Pancreas (tissue), 10 donors: ENCODE data around the gene EMX1. TPM values are rescaled to one million over a fixed set of nuclear protein-coding genes. Genes with fewer than 3 reads are reported as not detected.

Experiments used
- ATAC-seq, 4 donors: fragments of 200-7000 bp; cut with Tn5 transposase; one replicate each; pipeline versions ENCODE4 v1.8.0 to v1.9.1; 2020; ENCODE audit warnings: mild to moderate bottlenecking in 4 of 4, moderate library complexity in 4 of 4
- DNase-seq, 6 donors: peaks; one replicate each; pipeline ENCODE4 v3.0.0-alpha.2; 2020
- FAIRE-seq: peaks from 2 replicates; lab custom pipeline; 2012; peaks lifted over from hg19 to GRCh38; lab: Jason Lieb, UNC
- H3K27ac ChIP-seq, 4 donors: fragments of 200-600 bp; sonication (generic); 1 replicate in 3 of 4; 2 replicates in 1 of 4; pipeline versions ENCODE4 v1.5.0 to v1.8.0; 2020
- H3K27me3 ChIP-seq, 4 donors: fragments of 200-600 bp; one replicate each; pipeline ENCODE4 v1.8.0; 2021
- H3K36me3 ChIP-seq, 3 donors: fragments of 200-600 bp; sonication (generic) in 1 of 3; one replicate each; pipeline versions ENCODE4 v1.5.0 to v1.8.0; 2020 to 2021
- H3K4me1 ChIP-seq, 3 donors: fragments of 200-600 bp; one replicate each; pipeline ENCODE4 v1.8.0; 2021
- H3K4me3 ChIP-seq, 4 donors: fragments of 200-600 bp; sonication (generic) in 2 of 4; one replicate each; pipeline versions ENCODE4 v1.5.0 to v1.8.0; 2020 to 2021
- H3K9me3 ChIP-seq, 4 donors: fragments of 200-600 bp; one replicate each; pipeline ENCODE4 v1.8.0; 2021
- WGBS, 2 donors: extraction: QIAGEN DNeasy Blood & Tissue Kit; methylation state at CpG; one replicate each; pipeline ENCODE4 v1.1.7; 2013; 5-methylcytosine and 5-hydroxymethylcytosine counted together
- intact Hi-C, 3 donors: fragments of 100-400 bp; cut with DNase I; formaldehyde crosslinking; loops; one replicate each; pipeline versions ENCODE4 v1.11.1 to v1.14.2; 2022
- polyA plus RNA-seq, 2 donors: library from polyadenylated mRNA; stranded (reverse); fragments of 200-250 nt; gene quantifications; one replicate each; pipeline ENCODE4 v1.2.3, GENCODE V29; 2013
- total RNA-seq, 6 donors: library from RNA; stranded (reverse); fragmentation: NEBNext Ultra II Directional in 4 of 6; extraction: Animal tissue kit (Norgen Biotek cat#: 25700) in 4 of 6; gene quantifications; one replicate each; pipeline versions ENCODE4 v1.2.1 to v1.2.4, GENCODE V29; 2021 to 2023
- TF ChIP-seq, protein P1 (sequence below), 4 donors: fragments of 200-600 bp; sonication (generic) in 3 of 4; IDR thresholded peaks; one replicate each; pipeline versions ENCODE4 v1.5.0 to v1.8.0; 2021; ENCODE audit warnings: antibody characterized with exemption in 4 of 4
- donor health status: healthy with polysubstance abuse.
- donor health status: DM: no; HTN: no; CAD: no; lungs with moderate emphysema.
- donor health status: DM: no; HTN: no; CAD: no.
- donor health status: control.
- donor health status: control.
- donor health status: Bipolar disorder and iron deficiency.
- donor health status: DM: yes; HTN: yes; CAD: no.
- donor health status: DM: no; HTN: no; CAD: no.
- donor health status: DM: no; HTN: no; CAD: no.
- donor health status: DM: yes; HTN: yes; CAD: no.

EMX1 gene
- total and polyA plus RNA-seq, 8 donors, result 0.13 to 0.37 (median 0.28) TPM; not detected in 1

DNA sequence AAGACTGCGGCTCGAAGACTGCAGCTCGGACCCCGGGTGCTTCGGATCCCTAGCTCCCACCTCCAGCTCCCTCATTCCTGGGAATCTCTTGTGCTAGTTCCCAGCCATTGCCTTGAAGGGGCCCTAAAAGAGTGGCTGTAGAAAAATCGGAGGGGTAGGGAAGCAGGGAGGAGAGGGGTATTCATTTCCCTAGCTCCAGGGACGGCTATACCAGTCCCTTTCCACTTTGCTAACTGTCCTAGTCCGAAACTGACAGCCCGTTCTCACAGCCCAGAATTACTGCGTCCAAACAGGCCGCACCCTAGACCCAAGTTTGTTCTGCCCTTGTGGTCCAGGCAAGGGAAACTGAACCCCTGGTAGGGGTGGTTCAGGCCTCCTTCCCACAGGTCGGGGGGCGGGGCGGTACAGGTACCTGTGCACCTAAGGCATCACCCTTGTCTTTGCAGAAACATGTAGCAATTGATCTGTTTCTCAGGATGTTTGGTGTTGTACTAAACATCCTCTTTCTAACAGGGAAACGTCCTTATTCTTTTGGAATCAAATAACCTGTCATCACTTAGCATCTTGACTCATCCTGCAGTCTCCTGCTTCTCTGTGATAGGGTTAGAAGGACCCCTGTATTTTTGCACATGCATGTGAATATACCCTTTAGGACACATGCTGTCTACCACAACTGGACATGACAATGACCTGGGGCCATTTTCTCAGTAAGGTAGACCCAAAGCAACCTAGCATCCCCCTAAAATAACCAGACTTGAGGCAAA lies 4.0 kb downstream of the EMX1 start:
- FAIRE-seq (no peak), ATAC-seq (no peak), DNase-seq (no peak)
- no peaks in the 10 kb centered on the region for H3K9me3 ChIP-seq
- 58 to 67% methylated on average over 15 of the region's 15 CpGs for WGBS, 2 donors
- peaks cover 4 to 16% (median 7%) of the 10 kb centered on the region in 3 donors for H3K4me1 ChIP-seq
- no peak overlapping the region for H3K27ac ChIP-seq
- H3K4me3 ChIP-seq, result no peak overlapping the region
- intact Hi-C loops, result no loop called here
- peaks cover 0 to 59% (median 20%) of the 10 kb centered on the region in 4 donors for H3K27me3 ChIP-seq
- TF ChIP-seq, protein P1, sequence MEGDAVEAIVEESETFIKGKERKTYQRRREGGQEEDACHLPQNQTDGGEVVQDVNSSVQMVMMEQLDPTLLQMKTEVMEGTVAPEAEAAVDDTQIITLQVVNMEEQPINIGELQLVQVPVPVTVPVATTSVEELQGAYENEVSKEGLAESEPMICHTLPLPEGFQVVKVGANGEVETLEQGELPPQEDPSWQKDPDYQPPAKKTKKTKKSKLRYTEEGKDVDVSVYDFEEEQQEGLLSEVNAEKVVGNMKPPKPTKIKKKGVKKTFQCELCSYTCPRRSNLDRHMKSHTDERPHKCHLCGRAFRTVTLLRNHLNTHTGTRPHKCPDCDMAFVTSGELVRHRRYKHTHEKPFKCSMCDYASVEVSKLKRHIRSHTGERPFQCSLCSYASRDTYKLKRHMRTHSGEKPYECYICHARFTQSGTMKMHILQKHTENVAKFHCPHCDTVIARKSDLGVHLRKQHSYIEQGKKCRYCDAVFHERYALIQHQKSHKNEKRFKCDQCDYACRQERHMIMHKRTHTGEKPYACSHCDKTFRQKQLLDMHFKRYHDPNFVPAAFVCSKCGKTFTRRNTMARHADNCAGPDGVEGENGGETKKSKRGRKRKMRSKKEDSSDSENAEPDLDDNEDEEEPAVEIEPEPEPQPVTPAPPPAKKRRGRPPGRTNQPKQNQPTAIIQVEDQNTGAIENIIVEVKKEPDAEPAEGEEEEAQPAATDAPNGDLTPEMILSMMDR (IDR thresholded peaks at IDR 0.05), result no peak
- no peaks in the 10 kb centered on the region for H3K36me3 ChIP-seq

DNA sequence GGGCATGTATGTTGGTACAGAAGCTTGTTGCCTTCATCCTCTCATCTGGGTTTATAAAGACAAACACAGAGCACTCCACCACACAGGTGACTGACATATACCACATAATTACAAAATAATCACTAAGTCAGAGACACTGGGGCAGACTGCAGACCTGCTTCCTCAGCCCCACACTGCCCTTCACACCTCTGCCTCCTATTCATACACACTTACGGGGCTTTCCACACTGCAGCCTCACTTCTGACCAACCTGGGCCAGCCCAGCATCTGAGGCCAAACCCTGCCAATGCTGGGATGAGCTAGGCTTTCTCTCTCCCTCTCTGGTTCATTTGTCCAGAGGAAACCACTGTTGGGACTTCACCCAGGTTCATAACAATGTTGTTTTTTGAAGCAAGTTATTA lies 4.5 kb downstream of the EMX1 start:
- no peaks in the 10 kb centered on the region for H3K9me3 ChIP-seq
- no peak overlapping the region for H3K27ac ChIP-seq
- 92 to 100% methylated on average over 1 of the region's 1 CpG for WGBS, 2 donors
- TF ChIP-seq, protein P1 (IDR thresholded peaks at IDR 0.05), result no peak
- H3K4me3 ChIP-seq, result no peak overlapping the region
- ATAC-seq, result no peak
- FAIRE-seq, result no peak
- DNase-seq, result no peak
- H3K36me3 ChIP-seq, result no peaks in the 10 kb centered on the region
- intact Hi-C loops, result no loop called here
- peaks cover under 1 to 16% (median 7%) of the 10 kb centered on the region in 3 donors for H3K4me1 ChIP-seq
- peaks cover 0 to 59% (median 20%) of the 10 kb centered on the region in 4 donors for H3K27me3 ChIP-seq

DNA sequence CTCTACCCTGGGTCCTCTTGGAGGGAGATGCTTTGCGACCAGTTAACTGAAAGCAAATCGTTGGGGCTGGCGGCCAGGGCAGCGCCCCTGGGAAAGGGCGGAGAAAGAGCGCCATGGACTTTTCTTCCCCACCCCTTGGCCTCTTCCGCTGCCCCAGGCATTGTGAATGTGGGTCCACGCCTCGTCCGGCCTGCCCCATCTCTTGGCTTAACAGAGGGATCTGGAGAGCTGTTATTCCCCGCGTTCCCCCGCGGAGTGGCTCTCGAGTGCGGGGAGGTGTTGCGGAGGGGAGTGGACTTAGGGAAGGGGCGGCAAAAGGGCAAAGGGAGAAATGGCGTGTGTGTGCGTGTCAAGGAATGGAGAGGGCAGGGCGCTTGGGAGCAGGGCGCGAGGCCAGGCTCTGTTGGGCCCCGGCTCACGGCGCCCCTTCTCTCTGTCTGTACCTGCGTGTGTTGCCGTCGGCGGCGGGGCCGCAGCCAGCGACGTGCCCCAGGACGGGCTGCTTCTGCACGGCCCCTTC lies 6.6 kb downstream of the EMX1 start:
- Histone ChIP-seq H3K27me3 (peaks cover 0 to 61% (median 20%) of the 10 kb centered on the region in 4 donors), H3K27ac (no peak overlapping the region), H3K4me3 (no peak overlapping the region), H3K36me3 (no peaks in the 10 kb centered on the region), H3K4me1 (peaks cover 0 to 9% (median 0%) of the 10 kb centered on the region in 3 donors), H3K9me3 (no peaks in the 10 kb centered on the region)
- TF ChIP-seq, protein P1 (IDR thresholded peaks at IDR 0.05), result no peak
- no peak for FAIRE-seq
- ATAC-seq, result peak in 3 of 4 donors; percentile 8 to 31 (median 14)
- DNase-seq, result peak in 1 of 6 donors; percentile 53
- WGBS, 2 donors, result 13 to 19% methylated on average over 31 to 36 of the region's 36 CpGs
- intact Hi-C loops, result no loop called here

DNA sequence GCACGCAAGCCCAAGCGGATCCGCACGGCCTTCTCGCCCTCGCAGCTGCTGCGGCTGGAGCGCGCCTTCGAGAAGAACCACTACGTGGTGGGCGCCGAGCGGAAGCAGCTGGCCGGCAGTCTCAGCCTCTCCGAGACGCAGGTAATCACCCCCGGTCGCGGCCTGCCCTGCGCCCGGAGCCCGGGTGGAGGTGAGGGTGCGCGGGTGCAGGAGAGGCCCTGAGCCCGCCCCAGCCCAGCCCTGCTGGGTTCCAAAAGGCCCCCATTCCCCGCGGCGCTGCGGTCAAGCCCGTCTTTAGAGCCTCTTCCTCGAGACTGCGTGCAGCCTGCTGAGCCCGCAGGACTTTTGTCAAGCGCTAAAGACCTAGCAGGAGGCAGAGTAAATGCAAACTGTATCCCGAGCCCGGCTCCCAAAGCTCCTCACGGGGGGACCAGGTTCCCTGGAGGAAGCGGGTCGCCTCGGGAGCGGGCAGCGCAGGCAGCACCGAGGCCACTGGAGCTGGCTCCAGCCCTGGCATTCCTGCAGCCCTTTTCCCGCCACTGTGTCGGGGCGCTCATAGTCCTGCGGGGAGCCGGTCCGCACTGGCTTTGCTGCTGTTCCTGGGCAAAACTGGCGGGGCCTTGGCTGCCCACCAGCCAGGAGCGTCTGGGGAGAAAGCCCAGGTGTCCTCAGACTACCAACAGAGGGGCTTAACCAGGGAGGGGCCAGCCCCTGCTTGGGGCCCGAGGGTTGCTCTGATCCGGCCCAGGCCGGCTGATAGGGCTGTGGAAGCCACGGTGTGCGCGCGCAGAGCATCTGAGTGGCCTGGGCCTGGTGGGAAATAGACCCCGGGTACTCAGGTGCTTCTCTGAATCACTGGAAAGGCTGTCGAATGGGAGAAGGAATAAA lies 7.3 kb downstream of the EMX1 start:
- ATAC-seq, result peak in 3 of 4 donors; percentile 32 to 72 (median 64)
- Histone ChIP-seq H3K4me3 (peak overlapping the region in 1 of 4 donors; percentile 5), H3K27me3 (peaks cover 0 to 57% (median 20%) of the 10 kb centered on the region in 4 donors), H3K36me3 (no peaks in the 10 kb centered on the region), H3K4me1 (peaks cover 0 to 9% (median 0%) of the 10 kb centered on the region in 3 donors), H3K27ac (no peak overlapping the region), H3K9me3 (no peaks in the 10 kb centered on the region)
- TF ChIP-seq, protein P1 (IDR thresholded peaks at IDR 0.05), result no peak
- 5 to 6% methylated on average over 59 to 61 of the region's 61 CpGs for WGBS, 2 donors
- peak in 2 of 6 donors; percentile 11 to 66 for DNase-seq
- no peak for FAIRE-seq
- intact Hi-C loops, result no loop called here
